GM23338 (cell line): ENCODE data around the gene SH3PXD2B.

Source experiments
- CREB1 ChIP-seq: fragments of 250-450 bp; sonication (Bioruptor Pico); IDR thresholded peaks from 2 replicates; pipeline ENCODE4 v1.5.0; 2020; ENCODE audit warnings: low read depth, mild to moderate bottlenecking, moderate library complexity
- EZH2 ChIP-seq: fragments of 200-600 bp; sonication (generic); IDR thresholded peaks from one replicate; pipeline ENCODE4 v1.8.0; 2017; ENCODE audit warnings: antibody characterized with exemption, mild to moderate bottlenecking, low read depth; ENCODE audit not compliant: unreplicated experiment
- EZH2phosphoT487 ChIP-seq: fragments of 200-600 bp; sonication (generic); IDR thresholded peaks from one replicate; pipeline ENCODE4 v1.8.1; 2018; ENCODE audit warnings: antibody characterized with exemption; ENCODE audit not compliant: unreplicated experiment
- JUNB ChIP-seq: IDR thresholded peaks from one replicate; pipeline ENCODE4 v1.6.1; 2016; ENCODE audit warnings: antibody characterized with exemption; ENCODE audit not compliant: unreplicated experiment
- NANOG ChIP-seq: IDR thresholded peaks from 2 replicates; pipeline ENCODE4 v1.6.1; 2016; ENCODE audit warnings: antibody characterized with exemption, borderline replicate concordance
- POLR2AphosphoS5 ChIP-seq: IDR thresholded peaks from 2 replicates; pipeline ENCODE4 v1.6.1; 2016; ENCODE audit warnings: antibody characterized with exemption, low read depth
- STAT1 ChIP-seq: IDR thresholded peaks from one replicate; pipeline ENCODE4 v1.6.1; 2016; ENCODE audit warnings: antibody characterized with exemption; ENCODE audit not compliant: unreplicated experiment
- TF ChIP-seq, protein P1 (sequence below): IDR thresholded peaks from one replicate; pipeline ENCODE4 v1.6.1; 2018; ENCODE audit warnings: antibody characterized with exemption; ENCODE audit not compliant: unreplicated experiment
- TF ChIP-seq, protein P2 (sequence below), 2 experiments: fragments of 200-600 bp in 1 of 2; sonication (generic) in 1 of 2; conservative IDR thresholded peaks; 2 replicates each; pipeline versions ENCODE4 v1.5.1 to v1.6.1; 2016 to 2017; ENCODE audit warnings: antibody characterized with exemption in 2 of 2, low read depth in 2 of 2, mild to moderate bottlenecking in 2 of 2, moderate library complexity in 1 of 2
- TF ChIP-seq, protein P3 (sequence below): IDR thresholded peaks from 2 replicates; pipeline ENCODE4 v1.6.1; 2016; ENCODE audit warnings: antibody characterized with exemption

DNA sequence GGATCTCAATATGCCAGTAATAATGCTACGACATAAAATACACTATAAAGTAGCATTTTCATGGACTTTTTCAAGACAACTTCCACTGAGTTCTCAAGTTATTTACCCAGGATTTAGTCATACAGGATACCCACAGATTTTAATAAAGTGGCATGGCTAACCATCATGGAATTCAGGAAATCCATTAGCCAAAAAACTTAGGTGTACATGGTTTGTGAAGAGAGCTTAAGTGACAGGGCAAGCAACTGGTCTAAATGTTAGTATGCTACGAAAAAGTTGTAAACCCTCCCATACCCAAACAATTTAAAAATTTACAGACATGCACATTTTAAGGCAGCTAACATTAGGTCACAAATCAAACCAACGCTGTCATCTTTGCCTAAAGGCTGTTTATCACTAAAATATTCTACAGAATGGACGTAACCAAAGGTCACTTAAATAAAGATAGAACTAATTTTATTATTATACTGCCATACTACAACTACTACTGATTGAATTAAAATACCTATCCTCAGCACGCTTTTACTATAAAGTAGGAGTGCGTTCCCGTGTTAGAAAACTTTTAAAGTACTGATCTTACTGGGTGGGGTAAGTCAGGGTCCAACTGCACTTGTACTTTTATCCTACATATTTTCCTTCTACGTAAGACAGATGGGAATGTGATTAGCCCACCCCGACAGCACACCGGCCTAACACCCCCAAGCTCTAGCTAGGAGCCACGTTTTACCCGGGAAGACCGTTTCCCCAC lies 171.9 kb downstream of the SH3PXD2B start:
- TF ChIP-seq, protein P1, sequence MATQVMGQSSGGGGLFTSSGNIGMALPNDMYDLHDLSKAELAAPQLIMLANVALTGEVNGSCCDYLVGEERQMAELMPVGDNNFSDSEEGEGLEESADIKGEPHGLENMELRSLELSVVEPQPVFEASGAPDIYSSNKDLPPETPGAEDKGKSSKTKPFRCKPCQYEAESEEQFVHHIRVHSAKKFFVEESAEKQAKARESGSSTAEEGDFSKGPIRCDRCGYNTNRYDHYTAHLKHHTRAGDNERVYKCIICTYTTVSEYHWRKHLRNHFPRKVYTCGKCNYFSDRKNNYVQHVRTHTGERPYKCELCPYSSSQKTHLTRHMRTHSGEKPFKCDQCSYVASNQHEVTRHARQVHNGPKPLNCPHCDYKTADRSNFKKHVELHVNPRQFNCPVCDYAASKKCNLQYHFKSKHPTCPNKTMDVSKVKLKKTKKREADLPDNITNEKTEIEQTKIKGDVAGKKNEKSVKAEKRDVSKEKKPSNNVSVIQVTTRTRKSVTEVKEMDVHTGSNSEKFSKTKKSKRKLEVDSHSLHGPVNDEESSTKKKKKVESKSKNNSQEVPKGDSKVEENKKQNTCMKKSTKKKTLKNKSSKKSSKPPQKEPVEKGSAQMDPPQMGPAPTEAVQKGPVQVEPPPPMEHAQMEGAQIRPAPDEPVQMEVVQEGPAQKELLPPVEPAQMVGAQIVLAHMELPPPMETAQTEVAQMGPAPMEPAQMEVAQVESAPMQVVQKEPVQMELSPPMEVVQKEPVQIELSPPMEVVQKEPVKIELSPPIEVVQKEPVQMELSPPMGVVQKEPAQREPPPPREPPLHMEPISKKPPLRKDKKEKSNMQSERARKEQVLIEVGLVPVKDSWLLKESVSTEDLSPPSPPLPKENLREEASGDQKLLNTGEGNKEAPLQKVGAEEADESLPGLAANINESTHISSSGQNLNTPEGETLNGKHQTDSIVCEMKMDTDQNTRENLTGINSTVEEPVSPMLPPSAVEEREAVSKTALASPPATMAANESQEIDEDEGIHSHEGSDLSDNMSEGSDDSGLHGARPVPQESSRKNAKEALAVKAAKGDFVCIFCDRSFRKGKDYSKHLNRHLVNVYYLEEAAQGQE, result no peak
- TF ChIP-seq, protein P2, sequence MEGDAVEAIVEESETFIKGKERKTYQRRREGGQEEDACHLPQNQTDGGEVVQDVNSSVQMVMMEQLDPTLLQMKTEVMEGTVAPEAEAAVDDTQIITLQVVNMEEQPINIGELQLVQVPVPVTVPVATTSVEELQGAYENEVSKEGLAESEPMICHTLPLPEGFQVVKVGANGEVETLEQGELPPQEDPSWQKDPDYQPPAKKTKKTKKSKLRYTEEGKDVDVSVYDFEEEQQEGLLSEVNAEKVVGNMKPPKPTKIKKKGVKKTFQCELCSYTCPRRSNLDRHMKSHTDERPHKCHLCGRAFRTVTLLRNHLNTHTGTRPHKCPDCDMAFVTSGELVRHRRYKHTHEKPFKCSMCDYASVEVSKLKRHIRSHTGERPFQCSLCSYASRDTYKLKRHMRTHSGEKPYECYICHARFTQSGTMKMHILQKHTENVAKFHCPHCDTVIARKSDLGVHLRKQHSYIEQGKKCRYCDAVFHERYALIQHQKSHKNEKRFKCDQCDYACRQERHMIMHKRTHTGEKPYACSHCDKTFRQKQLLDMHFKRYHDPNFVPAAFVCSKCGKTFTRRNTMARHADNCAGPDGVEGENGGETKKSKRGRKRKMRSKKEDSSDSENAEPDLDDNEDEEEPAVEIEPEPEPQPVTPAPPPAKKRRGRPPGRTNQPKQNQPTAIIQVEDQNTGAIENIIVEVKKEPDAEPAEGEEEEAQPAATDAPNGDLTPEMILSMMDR (conservative IDR thresholded peaks at IDR 0.05; ENCODE audit: low read depth in 2 of 2), result no peak
- TF ChIP-seq EZH2phosphoT487, result no peak
- no peak for TF ChIP-seq EZH2
- no peak for TF ChIP-seq POLR2AphosphoS5
- TF ChIP-seq CREB1, result no peak
- TF ChIP-seq, protein P3, sequence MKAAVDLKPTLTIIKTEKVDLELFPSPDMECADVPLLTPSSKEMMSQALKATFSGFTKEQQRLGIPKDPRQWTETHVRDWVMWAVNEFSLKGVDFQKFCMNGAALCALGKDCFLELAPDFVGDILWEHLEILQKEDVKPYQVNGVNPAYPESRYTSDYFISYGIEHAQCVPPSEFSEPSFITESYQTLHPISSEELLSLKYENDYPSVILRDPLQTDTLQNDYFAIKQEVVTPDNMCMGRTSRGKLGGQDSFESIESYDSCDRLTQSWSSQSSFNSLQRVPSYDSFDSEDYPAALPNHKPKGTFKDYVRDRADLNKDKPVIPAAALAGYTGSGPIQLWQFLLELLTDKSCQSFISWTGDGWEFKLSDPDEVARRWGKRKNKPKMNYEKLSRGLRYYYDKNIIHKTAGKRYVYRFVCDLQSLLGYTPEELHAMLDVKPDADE, result no peak
- no peak for TF ChIP-seq JUNB
- no peak for TF ChIP-seq NANOG
- no peak for TF ChIP-seq STAT1
